ENCODE data around the gene TGFBI.
A peak's percentile ranks its signal among the peaks of the same experiment; 100 is the strongest.

The TGFBI gene

DNA sequence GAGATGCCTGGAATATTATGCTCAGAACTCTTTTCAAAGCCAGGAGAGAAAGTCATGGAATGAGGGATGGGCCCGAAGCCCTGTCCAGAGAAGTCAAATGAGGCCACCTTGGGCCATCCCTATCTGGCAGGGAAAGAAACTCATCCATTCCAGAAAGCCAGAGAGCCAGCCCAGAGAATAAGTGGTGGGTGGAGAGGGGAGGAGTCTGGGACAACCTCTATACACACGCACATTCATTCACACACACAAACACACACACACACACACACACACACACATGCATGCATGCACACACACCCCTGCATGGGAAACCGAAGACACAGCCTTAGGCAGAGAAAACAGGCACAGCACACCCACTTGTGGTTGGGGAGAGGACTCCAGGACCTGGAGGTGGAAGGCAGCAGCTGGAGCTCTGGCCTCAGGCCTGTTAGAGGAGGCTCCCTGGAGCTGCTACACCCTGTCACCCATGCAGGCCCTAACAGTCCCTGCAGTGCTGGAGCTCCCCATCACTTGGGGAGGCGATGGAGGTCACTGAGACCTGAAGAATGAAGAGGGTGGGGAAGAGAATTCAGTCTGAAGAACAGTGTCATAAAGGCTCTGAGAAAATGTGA is 38.0 kb downstream of the TGFBI start:
- no peak for DNase-seq

DNA sequence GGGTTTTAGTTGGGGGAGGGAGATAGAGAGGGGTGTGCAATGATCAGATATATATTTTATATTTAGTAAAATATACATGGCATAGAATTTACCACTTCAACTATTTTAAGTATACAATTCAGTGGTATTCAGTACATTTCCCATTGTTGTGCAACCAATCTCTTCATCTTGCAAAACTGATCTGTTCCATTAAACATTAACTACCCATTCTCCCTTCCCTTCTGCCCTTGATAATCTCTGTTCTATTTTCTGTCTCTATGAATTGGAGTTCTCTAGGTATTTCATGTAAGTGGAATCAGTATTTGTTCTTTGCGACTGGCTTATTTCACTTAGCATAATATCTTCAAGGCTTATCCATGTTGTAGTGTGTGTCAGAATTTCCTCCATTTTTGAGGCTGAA is 38.6 kb downstream of the TGFBI start:
- DNase-seq: no peak

DNA sequence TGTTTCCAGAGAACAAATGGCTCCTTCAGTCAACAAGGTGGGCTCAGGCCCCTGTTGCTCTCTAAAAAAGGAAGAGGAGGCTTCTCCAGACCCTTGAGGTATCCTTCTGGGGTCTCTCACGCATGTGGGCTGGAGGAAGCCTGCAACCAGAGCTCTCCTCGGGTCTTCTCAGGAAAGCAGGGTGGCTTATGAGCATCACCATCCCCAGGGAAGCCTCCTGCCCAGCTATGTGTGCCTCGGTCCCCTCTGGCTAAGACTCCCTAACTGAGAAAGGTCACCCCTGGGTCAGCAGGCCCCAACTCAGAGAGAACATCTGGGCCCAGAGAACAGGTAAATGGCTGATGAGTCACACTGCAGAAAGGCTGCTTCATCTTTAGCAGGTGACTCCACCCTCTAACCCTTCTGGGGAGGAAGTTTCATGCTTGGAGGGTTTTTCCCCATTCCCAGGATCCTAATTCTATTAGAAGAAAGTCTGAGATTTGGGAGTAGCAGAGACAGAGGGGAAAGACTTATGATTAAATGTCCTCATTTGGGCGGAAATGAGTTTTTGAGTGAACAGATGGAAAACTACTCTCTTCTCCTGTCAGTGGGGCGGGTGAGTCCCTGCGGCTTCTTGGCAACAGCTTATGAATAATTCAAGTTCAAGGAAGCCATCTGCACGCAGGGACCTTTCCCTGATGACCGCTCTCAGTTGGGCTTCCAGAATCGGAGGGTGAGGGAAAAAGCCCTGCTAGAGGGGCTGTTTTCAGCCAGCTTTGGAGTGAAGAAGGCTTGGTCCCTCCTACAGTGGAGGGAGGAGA is 41.9 kb downstream of the TGFBI start:
- no peak for DNase-seq

DNA sequence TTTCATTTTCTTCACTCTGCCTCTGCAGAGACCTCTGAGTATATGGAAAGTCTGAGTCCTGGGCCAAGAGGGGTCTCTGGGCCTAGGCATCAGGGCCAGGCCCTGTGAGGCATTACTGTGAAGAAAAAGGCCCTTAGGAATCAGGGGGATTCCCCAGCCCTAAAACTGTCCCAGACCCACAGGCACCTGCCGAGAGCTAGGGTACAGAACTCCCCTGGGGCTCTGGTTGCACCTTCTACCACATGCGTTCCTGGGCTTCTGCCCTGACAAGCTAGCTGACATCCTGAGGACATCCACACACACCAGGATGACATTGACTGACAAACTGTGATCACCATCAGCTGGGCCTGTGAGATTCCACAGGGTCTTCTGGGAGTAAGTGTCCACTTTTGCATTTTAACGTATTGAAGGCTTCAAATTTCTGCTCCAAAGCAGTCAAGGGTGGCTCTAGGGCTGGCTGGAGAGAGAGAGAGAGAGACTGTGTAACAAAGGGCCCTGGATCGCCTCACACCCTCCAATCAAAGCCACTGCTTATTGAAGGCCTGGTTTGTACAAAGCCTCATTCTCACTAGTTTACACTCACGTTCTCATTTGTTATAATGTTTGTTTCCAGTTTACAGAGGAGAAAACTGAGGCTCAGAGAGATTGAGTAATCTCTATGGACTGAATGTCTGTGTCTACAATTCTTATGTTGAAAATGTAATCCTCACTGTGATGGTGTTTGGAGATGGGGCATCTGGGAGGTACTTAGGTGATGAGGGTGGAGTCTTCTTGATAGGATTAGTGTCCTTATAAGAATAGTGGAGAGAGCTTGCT is 45.1 kb downstream of the TGFBI start:
- DNase-seq: no peak

DNA sequence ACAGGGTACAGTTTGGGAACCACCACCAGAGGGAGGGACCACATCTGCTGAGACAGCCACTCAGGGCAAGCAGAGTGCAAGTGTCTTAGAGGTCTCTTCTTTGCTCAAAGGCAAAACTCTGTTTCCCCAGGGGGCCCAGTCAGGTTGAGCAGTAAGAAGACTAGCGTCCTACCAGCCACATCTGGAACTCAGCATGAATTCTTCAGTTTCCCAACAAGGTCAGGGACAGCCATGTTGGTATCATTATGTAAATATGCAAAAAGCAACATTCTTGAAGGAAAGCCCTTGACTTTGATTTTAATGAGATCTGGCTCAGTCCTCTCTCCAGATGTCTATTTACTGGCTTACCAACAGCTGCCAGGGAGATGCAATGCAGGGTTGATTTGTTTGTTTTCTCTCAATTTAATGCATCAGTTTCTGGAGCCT is 46.7 kb downstream of the TGFBI start:
- no peak for DNase-seq

DNA sequence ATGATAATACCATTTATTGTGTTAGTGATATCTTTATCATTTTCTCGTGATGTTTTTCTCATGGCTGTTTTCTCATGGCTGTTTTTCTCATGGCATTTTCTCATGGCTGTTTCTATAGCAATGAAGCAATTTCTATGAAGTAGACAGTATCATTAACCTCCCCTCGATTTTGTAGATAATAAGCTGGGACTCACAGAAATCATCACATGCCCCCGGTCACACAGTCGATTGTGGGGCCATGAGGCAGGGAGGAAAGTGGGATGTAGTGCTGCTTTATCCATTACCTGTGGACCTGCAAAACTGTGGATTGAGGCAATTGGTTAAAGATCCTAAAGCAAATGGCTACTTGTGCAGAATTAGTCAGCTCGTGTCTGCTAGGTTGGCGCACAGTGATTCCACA is 47.3 kb downstream of the TGFBI start:
- no peak for DNase-seq

DNA sequence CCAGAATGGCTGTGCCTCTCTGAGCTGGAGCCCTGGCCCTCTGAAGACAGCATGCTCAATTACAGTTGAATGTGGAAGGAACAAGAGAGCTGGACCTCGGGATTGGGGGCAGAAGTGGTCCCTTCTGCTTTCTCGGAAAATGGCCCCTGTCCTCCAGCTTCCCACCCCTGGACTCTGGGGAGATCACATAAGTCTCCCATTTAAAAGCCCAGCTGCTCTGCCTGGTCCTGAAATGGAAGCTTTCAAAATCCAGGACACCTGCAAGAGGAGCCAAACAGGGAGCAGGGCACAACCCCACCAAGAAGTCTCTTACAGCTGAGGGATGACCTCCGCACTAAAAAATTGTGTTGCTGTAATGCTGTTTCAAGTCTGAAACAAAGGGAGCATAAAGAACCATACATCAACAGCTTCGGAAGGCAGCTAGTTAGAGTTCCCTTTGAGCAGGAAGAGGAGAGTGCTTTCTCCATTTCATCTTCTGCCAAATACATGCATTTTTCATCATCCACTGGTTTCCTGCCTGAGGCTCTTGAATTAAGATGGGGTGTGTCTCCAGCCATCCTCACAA is 48.2 kb downstream of the TGFBI start:
- no peak for DNase-seq

DNA sequence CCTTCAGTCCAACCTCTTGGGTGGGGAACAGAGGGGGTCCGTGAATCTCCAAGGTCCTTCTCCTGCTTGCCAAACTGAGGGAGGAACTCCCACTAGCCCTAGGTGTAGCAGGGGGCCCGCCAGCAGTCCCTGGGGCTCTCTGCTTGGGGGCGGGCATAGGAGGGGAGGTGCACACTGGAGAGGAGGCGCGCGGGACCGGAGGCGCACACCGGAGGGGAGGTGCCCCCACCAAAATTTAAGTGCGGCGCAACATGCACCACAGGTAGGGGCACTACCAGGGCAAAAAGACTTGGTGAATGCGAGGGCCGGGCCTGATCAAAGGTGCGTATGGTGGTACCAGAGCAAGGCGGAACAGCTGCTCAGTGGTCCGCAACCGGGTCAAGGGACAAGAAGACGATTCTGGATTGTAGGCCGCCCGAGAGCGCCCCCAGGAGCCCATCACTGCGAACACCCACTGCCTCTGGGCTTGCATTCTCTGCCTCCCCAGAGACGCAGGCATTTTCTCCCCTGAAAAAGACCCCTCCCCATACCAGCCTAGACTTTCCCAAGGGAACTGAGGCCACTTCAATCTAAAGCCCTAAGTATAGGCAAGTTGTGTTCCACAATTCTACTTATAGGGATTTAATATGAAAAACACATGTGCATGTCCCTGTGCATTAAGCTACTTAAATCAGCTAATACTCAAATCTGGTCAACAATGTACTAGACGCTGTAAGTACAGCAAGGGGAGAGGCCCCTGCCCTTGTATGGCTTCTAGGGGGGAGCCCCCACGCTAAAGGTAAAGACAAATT is 50.6 kb downstream of the TGFBI start:
- DNase-seq: no peak

DNA sequence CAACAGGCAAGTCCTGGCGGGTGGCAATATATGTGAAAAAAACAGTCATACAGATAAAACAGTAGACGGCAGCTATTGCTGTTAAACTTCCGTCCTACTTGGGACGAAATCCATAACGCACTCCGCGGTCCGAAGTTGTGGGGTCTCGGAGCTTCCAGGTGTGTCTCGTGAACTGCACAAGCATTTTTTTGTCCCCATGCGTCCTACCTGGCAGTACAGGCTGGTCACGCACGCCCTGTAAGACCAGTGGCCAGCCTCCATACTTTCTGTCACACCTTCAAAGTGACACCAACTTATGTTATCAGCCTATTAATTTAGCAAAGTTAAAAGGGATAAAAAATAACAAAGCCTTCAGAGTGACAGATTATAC is 51.3 kb downstream of the TGFBI start:
- no peak for DNase-seq

DNA sequence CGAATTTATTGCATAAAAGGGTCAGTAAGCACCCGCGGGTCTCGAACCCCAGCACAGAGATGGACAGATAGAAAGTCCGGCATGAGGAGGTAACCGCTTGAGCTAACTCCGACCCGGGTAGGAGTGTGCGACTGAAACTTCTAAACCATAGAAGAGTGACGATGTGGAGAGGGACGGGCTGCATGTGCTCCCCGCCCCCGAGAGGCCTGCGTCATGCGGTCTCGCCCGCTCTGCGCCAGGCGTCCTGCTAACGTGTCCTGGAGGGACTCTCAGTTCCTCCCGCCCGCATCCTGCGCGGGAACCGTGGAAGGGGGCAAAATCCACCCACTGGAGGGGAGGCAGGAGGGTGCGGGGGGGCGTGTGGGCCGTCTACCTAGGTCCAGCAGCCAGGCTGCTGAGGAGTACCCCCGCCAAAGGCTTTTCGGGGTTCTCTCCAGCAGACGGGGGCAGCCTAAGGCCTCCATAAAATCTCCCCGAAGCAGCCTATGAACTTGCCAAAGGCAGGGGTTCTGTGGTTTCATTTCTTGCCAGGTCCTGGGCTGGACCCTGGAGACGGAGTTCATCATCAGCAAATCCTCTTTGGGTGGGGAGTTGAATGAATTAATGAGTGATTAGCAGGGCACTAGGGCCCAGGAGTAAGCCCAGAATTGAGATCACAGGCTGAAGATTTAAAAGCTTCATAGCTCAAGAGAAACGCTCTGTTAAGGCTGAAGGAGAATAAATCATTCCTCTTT is 51.9 kb downstream of the TGFBI start:
- DNase-seq: peak in 1 of 2 donors; percentile 76

DNA sequence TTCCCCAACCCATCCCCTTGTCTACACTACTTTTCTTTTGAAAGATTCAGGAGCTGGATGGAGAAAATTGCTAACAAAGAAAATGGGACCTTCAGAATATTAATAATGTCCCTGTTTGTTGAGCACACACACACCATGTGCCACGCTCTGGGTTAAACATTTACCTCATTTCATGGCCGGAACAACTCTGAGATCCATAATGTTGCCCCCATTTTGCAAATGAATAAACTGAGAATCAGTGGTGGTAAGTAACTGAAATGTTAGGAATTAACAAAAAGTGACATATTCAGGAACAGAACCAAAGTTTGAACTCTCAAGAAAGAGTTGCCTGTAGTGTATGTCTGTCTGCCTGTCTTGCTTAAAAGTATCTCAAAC is 52.4 kb downstream of the TGFBI start:
- no peak for DNase-seq

DNA sequence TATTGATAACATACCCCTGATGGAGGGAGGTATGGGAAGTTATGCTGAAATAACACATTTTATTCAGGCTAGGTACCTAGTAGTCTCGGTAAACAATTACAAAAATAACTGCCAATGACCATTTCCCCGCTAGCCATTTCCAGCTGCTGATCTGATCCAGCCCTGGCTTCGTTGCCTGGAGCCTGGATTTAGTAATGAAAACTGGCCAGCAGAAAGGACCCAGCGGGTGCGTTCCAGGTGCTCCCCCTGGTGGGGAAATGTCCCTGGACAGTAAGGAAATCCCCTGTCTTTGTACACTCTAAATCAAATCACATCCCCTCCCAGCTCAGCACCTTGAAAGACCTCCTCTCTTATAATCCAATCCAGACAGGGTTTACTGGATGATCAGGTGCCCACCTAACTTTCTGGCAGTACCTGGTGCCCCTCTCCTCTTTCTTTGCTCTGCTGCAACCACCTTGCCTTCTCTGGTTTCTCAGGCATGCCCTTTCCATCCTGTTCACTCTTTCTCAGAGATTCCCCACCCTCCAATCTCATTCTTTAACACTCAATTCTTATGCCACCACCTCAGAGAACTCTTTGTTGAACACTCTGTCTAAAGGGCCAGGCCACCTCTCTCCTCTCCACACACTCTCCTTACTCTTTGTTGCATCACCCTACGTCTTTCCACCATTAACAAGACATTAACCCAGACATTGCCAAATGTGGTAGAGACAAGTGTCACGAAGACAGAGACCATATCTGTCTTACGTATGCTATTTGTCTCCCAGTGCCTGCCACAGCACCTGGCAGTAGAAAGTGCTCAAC is 53.8 kb downstream of the TGFBI start:
- peak; percentile 5 to 15 for DNase-seq

DNA sequence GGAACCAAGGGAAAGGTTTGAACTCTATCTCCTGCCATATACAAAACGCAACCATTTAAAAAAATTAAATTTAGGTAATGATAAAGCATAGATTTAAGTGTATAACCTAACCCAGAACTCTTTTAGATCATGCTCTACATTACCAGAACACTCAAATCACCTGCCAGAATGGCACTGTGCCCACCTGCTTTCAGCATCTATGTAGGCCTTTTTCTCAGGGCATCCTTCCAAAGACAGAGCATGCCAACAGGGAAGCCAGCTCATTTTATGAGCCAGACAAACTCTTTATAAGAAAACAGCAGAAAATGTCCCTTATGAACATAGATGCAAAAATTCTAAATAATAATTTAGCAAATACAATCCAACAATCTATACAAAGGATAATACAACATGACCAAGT is 55.9 kb downstream of the TGFBI start:
- DNase-seq: no peak

DNA sequence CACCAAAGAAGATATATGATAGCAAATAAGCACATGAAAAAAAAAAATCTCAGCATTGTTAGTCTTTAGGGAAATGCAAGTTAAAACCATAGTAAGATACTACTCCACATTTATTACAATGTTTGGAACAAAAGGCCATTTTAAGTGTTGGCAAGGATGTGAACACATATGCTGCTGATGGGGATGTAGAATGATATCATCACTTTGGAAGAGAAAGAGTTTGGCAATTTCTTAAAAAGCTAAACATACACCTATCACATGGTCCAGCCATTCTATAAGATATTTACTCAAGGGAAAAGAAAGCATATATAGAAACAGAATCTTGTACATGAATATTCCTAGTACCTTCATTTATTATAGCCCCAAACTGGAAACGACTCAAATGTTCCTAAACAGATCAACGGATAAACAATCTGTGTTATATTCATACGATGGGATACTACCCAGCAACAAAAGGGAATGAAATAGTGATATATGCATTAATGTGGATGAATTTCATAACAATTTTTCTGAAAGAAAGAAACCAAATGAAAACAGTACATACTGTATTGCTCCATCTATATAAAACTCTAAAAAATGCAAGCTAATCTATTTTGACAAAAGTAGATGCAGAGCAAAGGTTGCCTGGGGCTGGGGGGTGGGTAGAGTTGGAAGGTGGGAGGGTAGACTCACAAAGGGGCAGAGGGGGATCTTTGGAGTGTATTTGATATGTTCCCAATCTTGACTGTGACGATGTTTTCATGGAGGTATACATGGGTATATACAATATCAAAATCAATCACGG is 58.2 kb downstream of the TGFBI start:
- DNase-seq: no peak

DNA sequence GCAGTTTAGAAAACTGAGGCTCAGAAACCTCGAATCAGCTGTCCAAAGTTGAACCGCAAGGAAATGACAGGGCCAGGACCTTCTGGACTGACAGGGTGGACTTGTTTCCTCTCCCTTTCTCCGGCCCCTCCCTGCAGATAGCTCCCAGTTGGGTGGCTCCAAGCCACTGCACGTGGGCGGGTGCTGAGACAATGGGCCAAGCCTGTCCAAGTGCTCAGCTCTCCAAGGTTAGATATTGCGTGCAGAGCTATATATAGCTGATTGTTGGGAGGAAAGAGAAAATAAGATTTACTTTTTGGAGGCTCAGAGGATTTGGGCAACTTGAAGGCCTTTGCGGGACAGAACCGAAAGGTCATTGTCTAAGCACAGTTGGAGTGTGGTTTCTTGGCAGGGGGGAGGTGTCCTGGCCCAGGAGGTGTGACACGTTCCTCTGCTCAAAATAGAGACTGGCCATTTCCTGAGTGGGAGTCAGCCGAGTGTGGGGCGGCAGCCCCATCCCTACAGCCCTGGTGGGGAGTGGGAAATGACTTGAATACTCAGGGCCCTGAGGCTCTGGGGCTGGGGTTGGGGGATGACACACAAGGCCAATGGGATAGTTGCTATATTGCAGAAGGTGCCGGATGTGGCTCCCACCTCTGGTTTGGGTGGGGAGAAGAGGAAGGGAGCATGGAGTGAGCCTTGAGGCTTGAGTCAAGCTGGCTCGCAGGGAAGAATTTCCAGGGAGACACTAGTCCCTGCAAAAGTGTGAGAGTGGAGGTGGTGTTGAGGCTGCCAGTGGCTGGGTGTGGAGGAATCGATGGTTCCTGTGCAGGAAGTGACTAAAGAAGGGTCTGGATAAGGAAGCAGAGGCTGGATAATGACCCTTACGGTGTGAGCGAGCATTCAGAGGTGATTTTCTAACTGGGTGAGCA is 59.4 kb downstream of the TGFBI start:
- no peak for DNase-seq

DNA sequence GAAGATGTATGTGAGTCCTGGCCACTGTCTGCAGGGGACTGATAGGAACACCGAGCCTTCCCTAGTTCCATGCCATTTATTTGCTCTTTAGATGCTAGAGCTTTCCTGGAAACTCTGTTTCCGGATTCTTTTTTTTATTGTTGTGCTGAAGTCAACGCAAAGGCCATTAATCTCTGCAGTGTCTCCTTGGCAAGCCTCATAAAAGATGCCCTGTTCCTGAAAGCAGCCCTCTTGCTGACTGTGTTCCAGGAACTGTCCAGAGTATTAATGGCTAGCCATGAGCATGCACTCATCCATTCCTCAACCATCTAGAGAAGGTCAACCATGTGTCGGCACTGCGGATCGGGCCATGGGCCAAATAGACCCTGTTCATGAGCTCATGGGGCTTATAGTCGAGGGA is 61.0 kb downstream of the TGFBI start:
- DNase-seq: no peak

DNA sequence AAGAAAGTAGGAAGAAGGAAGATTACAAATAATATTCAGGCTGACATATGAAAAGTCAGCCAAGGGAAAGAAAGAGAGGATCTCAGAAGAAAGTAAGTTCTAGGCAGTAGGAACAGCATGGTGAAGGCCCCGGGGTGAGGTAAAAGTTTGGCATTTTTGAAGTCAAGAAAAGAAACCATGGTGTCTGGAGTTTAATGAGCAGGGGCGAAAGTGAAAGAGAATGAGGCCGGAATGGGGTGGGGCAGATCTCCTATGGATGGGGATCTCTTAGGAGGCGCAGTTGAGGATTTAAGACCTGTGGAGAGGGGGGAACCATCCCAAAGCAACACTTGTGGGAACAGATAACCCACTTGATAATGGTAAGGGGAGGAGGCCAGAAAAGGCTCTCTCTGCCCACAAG is 61.5 kb downstream of the TGFBI start:
- no peak for DNase-seq

DNA sequence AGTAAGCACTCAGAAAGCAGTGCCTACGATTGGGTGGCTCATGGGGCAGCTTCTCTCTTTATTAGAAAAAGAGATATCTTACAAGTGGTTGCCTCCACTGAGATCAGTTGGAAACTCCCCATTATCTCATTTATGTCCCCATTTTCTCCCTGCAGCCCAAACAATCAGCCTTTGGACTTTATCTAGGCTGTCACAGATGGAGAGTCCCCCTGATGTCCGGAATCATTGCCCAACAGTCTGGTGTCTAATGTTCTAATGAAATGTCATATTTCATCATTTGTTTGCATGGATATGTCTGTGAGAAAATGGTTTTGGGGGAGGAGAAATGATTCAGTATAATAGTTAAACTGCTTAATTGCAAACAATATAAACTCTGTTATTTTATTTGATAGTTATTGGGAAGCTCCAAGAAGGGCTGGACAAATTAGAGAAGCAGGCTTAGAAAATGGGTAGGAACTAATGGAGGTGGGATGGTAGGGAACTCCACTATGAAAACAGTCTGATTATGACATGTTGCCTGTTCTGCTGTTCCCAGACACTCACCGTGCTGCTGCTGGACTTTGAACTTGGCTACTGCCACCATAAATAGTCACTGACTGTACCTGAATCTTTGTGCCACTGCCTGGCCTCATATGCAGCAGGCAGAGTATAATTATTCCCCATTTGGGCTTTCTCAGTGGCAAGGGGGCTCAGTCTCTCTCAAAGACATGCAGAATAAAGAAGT is 65.6 kb downstream of the TGFBI start:
- DNase-seq: no peak
